B cell (primary cell): ENCODE results near the gene ZMIZ1.

Experiments
- CTCF ChIP-seq: fragments of 200-600 bp; IDR thresholded peaks from one replicate; pipeline ENCODE4 v1.8.0; 2022; ENCODE audit warnings: antibody characterized with exemption, mild to moderate bottlenecking
- EZH2 ChIP-seq: IDR thresholded peaks from 2 replicates; pipeline ENCODE4 v1.6.1; 2012; ENCODE audit warnings: borderline replicate concordance, low read depth, mild to moderate bottlenecking, moderate library complexity, low read length; ENCODE audit not compliant: insufficient read depth, poor library complexity, severe bottlenecking

GRCh38 chr10:79164075-79164474 lies 95.3 kb downstream of the ZMIZ1 start:
- TF ChIP-seq CTCF (no peak), EZH2 (no peak)
